GM23338 (cell line): ENCODE results near the gene RXRA. TPM values are rescaled to one million over a fixed set of nuclear protein-coding genes. Genes with fewer than 3 reads are reported as not detected.

Experiments used
- ATAC-seq: fragments of 200-7000 bp; cut with Tn5 transposase; 3 replicates; pipeline ENCODE4 v1.9.1; 2020
- DNase-seq: peaks from one replicate; pipeline ENCODE4 v3.0.0-alpha.2; 2015; ENCODE audit warnings: low spot score
- H2AFZ ChIP-seq: fragments of 200-600 bp; sonication (generic); 2 replicates; pipeline ENCODE4 v1.8.0; 2016; ENCODE audit warnings: antibody characterized with exemption, mild to moderate bottlenecking, moderate library complexity
- H3F3A ChIP-seq: fragments of 200-600 bp; sonication (generic); replicated peaks from 2 replicates; pipeline ENCODE4 v1.8.0; 2017; ENCODE audit warnings: antibody characterized with exemption, mixed run types, low read depth
- H3K27ac ChIP-seq: fragments of 200-600 bp; sonication (generic); 2 replicates; pipeline ENCODE4 v1.6.1; 2016; ENCODE audit warnings: low read depth
- H3K27me3 ChIP-seq: fragments of 200-600 bp; sonication (generic); 2 replicates; pipeline ENCODE4 v1.8.0; 2016; ENCODE audit warnings: mild to moderate bottlenecking, mixed run types, moderate library complexity; ENCODE audit not compliant: insufficient read depth
- H3K36me3 ChIP-seq: fragments of 200-600 bp; sonication (generic); 2 replicates; pipeline ENCODE4 v1.8.0; 2016; ENCODE audit warnings: mild to moderate bottlenecking; ENCODE audit not compliant: insufficient read depth
- H3K4me1 ChIP-seq: fragments of 200-600 bp; sonication (generic); 2 replicates; pipeline ENCODE4 v1.8.0; 2016; ENCODE audit warnings: mild to moderate bottlenecking, moderate library complexity; ENCODE audit not compliant: insufficient read depth
- H3K4me2 ChIP-seq: fragments of 200-600 bp; sonication (generic); 2 replicates; pipeline ENCODE4 v1.7.1; 2017; ENCODE audit warnings: mixed run types
- H3K4me3 ChIP-seq: fragments of 200-600 bp; sonication (generic); 2 replicates; pipeline ENCODE4 v1.6.1; 2016; ENCODE audit warnings: mixed run types
- H3K79me2 ChIP-seq: fragments of 200-600 bp; sonication (generic); replicated peaks from 2 replicates; pipeline ENCODE4 v1.8.0; 2017; ENCODE audit warnings: mild to moderate bottlenecking; ENCODE audit not compliant: insufficient read depth
- H3K9me2 ChIP-seq: fragments of 200-600 bp; sonication (generic); 2 replicates; pipeline ENCODE4 v1.8.0; 2017; ENCODE audit not compliant: insufficient read depth
- H4K20me1 ChIP-seq: fragments of 200-600 bp; sonication (generic); replicated peaks from 2 replicates; pipeline ENCODE4 v1.8.0; 2017; ENCODE audit warnings: mild to moderate bottlenecking; ENCODE audit not compliant: insufficient read depth
- H3K27ac Mint-ChIP-seq: 2 replicates; pipeline ENCODE4 v1.8.0; 2020; ENCODE audit warnings: inconsistent platforms, mild to moderate bottlenecking, moderate library complexity, mixed read lengths
- H3K27me3 Mint-ChIP-seq: 3 replicates; pipeline ENCODE4 v1.8.0; 2022; ENCODE audit warnings: low read depth, mild to moderate bottlenecking, moderate library complexity, mixed read lengths, inconsistent platforms; ENCODE audit not compliant: insufficient read depth, poor library complexity
- H3K36me3 Mint-ChIP-seq: 3 replicates; pipeline ENCODE4 v1.8.0; 2021; ENCODE audit warnings: low read depth, mild to moderate bottlenecking, inconsistent platforms, moderate library complexity, mixed read lengths
- H3K4me1 Mint-ChIP-seq: 3 replicates; pipeline ENCODE4 v1.8.0; 2020; ENCODE audit warnings: mild to moderate bottlenecking, inconsistent platforms, mixed read lengths
- H3K4me3 Mint-ChIP-seq: 3 replicates; pipeline ENCODE4 v1.8.0; 2021; ENCODE audit warnings: moderate library complexity, mild to moderate bottlenecking, inconsistent platforms, mixed read lengths
- H3K9me3 Mint-ChIP-seq: 3 replicates; pipeline ENCODE4 v1.8.0; 2020; ENCODE audit warnings: moderate library complexity, mild to moderate bottlenecking, inconsistent platforms, mixed read lengths
- CREB1 ChIP-seq: fragments of 250-450 bp; sonication (Bioruptor Pico); IDR thresholded peaks from 2 replicates; pipeline ENCODE4 v1.5.0; 2020; ENCODE audit warnings: low read depth, mild to moderate bottlenecking, moderate library complexity
- CTCF ChIP-seq, 2 experiments: fragments of 200-600 bp in 1 of 2; sonication (generic) in 1 of 2; conservative IDR thresholded peaks; 2 replicates each; pipeline versions ENCODE4 v1.5.1 to v1.6.1; 2016 to 2017; ENCODE audit warnings: antibody characterized with exemption in 2 of 2, low read depth in 2 of 2, mild to moderate bottlenecking in 2 of 2, moderate library complexity in 1 of 2
- EZH2 ChIP-seq: fragments of 200-600 bp; sonication (generic); IDR thresholded peaks from one replicate; pipeline ENCODE4 v1.8.0; 2017; ENCODE audit warnings: antibody characterized with exemption, mild to moderate bottlenecking, low read depth; ENCODE audit not compliant: unreplicated experiment
- EZH2phosphoT487 ChIP-seq: fragments of 200-600 bp; sonication (generic); IDR thresholded peaks from one replicate; pipeline ENCODE4 v1.8.1; 2018; ENCODE audit warnings: antibody characterized with exemption; ENCODE audit not compliant: unreplicated experiment
- JUNB ChIP-seq: IDR thresholded peaks from one replicate; pipeline ENCODE4 v1.6.1; 2016; ENCODE audit warnings: antibody characterized with exemption; ENCODE audit not compliant: unreplicated experiment
- NANOG ChIP-seq: IDR thresholded peaks from 2 replicates; pipeline ENCODE4 v1.6.1; 2016; ENCODE audit warnings: antibody characterized with exemption, borderline replicate concordance
- POLR2AphosphoS5 ChIP-seq: IDR thresholded peaks from 2 replicates; pipeline ENCODE4 v1.6.1; 2016; ENCODE audit warnings: antibody characterized with exemption, low read depth
- STAT1 ChIP-seq: IDR thresholded peaks from one replicate; pipeline ENCODE4 v1.6.1; 2016; ENCODE audit warnings: antibody characterized with exemption; ENCODE audit not compliant: unreplicated experiment
- ZNF114 ChIP-seq: fragments of 250-450 bp; sonication (Bioruptor Pico); IDR thresholded peaks from 2 replicates; pipeline ENCODE4 v1.5.0; 2020; ENCODE audit warnings: mild to moderate bottlenecking, moderate library complexity
- ZNF331 ChIP-seq: fragments of 250-450 bp; sonication (Bioruptor Pico); IDR thresholded peaks from 2 replicates; pipeline ENCODE4 v1.5.0; 2020; ENCODE audit warnings: low read depth, mild to moderate bottlenecking, moderate library complexity
- ZNF462 ChIP-seq: fragments of 250-450 bp; sonication (Bioruptor Pico); IDR thresholded peaks from 2 replicates; pipeline ENCODE4 v1.5.0; 2020; ENCODE audit warnings: mild to moderate bottlenecking, moderate library complexity
- polyA plus RNA-seq: library from polyadenylated mRNA; unstranded; fragments of >200 nt; fragmentation: Nextera tagmentation; extraction: Ambion mirVana; gene quantifications from 2 replicates; pipeline ENCODE4 v1.2.1, GENCODE V29; 2016
- total RNA-seq: library from RNA; depleted of rRNA; stranded (reverse); fragments of >200 nt; shearing (Covaris generic); gene quantifications from 2 replicates; pipeline ENCODE4 v1.2.3, GENCODE V29; 2014
- TF ChIP-seq, protein P1 (sequence below): IDR thresholded peaks from one replicate; pipeline ENCODE4 v1.6.1; 2018; ENCODE audit warnings: antibody characterized with exemption; ENCODE audit not compliant: unreplicated experiment
- TF ChIP-seq, protein P2 (sequence below): IDR thresholded peaks from 2 replicates; pipeline ENCODE4 v1.6.1; 2016; ENCODE audit warnings: antibody characterized with exemption

The RXRA gene
- total and polyA plus RNA-seq, 2 experiments from 2014 or later = 4.9 to 17.9 TPM

- Mint-ChIP-seq H3K4me1 (peaks cover 3% of the 10 kb centered on the region; the same call in 2 of the 3 replicates), H3K27ac (peak overlapping the region; percentile 40; the same call in 1 of the 2 replicates), H3K27me3 (peaks cover 4% of the 10 kb centered on the region), H3K36me3 (peaks cover 10% of the 10 kb centered on the region), H3K9me3 (no peaks in the 10 kb centered on the region), H3K4me3 (no peak overlapping the region)
- Histone ChIP-seq H3K27me3 (no peaks in the 10 kb centered on the region), H3K79me2 (no peaks in the 10 kb centered on the region), H3K4me1 (no peaks in the 10 kb centered on the region), H2AFZ (no peak overlapping the region), H3K4me2 (no peak overlapping the region), H3K36me3 (no peaks in the 10 kb centered on the region), H3K9me2 (no peaks in the 10 kb centered on the region), H4K20me1 (no peaks in the 10 kb centered on the region; the same call in 1 of the 2 replicates), H3K27ac (no peak overlapping the region), H3F3A (no peaks in the 10 kb centered on the region), H3K4me3 (no peak overlapping the region)
- DNase-seq (no peak), ATAC-seq (no peak)
- no peak for TF ChIP-seq EZH2
- no peak for TF ChIP-seq POLR2AphosphoS5
- TF ChIP-seq NANOG = no peak
- TF ChIP-seq EZH2phosphoT487 = no peak
- TF ChIP-seq, protein P1, sequence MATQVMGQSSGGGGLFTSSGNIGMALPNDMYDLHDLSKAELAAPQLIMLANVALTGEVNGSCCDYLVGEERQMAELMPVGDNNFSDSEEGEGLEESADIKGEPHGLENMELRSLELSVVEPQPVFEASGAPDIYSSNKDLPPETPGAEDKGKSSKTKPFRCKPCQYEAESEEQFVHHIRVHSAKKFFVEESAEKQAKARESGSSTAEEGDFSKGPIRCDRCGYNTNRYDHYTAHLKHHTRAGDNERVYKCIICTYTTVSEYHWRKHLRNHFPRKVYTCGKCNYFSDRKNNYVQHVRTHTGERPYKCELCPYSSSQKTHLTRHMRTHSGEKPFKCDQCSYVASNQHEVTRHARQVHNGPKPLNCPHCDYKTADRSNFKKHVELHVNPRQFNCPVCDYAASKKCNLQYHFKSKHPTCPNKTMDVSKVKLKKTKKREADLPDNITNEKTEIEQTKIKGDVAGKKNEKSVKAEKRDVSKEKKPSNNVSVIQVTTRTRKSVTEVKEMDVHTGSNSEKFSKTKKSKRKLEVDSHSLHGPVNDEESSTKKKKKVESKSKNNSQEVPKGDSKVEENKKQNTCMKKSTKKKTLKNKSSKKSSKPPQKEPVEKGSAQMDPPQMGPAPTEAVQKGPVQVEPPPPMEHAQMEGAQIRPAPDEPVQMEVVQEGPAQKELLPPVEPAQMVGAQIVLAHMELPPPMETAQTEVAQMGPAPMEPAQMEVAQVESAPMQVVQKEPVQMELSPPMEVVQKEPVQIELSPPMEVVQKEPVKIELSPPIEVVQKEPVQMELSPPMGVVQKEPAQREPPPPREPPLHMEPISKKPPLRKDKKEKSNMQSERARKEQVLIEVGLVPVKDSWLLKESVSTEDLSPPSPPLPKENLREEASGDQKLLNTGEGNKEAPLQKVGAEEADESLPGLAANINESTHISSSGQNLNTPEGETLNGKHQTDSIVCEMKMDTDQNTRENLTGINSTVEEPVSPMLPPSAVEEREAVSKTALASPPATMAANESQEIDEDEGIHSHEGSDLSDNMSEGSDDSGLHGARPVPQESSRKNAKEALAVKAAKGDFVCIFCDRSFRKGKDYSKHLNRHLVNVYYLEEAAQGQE = no peak
- TF ChIP-seq ZNF114 = no peak
- no peak for TF ChIP-seq CREB1 (CRISPR knock-in tag)
- no peak for TF ChIP-seq CTCF (conservative IDR thresholded peaks at IDR 0.05; ENCODE audit: low read depth in 2 of 2)
- TF ChIP-seq, protein P2, sequence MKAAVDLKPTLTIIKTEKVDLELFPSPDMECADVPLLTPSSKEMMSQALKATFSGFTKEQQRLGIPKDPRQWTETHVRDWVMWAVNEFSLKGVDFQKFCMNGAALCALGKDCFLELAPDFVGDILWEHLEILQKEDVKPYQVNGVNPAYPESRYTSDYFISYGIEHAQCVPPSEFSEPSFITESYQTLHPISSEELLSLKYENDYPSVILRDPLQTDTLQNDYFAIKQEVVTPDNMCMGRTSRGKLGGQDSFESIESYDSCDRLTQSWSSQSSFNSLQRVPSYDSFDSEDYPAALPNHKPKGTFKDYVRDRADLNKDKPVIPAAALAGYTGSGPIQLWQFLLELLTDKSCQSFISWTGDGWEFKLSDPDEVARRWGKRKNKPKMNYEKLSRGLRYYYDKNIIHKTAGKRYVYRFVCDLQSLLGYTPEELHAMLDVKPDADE = no peak
- no peak for TF ChIP-seq ZNF331 (CRISPR knock-in tag)
- no peak for TF ChIP-seq JUNB
- TF ChIP-seq ZNF462 (CRISPR knock-in tag) = no peak
- TF ChIP-seq STAT1 = no peak
Observed at GRCh38 chr9:134434894-134435506, 108.7 kb downstream of the RXRA start.
